ENCODE measurements around the gene CDH26. TPM values are rescaled to one million over a fixed set of nuclear protein-coding genes. Genes with fewer than 3 reads are reported as not detected.

CDH26 gene
- total RNA-seq, 2 experiments from 2014 or later: 0.19 to 0.36 TPM

GRCh38 chr20:60063739-60064380 is 105.6 kb downstream of the CDH26 start:
- no peak overlapping the region for H3K27ac ChIP-seq (ENCODE audit: low read depth, low read length, poor library complexity, severe bottlenecking)
- TF ChIP-seq, protein P1, sequence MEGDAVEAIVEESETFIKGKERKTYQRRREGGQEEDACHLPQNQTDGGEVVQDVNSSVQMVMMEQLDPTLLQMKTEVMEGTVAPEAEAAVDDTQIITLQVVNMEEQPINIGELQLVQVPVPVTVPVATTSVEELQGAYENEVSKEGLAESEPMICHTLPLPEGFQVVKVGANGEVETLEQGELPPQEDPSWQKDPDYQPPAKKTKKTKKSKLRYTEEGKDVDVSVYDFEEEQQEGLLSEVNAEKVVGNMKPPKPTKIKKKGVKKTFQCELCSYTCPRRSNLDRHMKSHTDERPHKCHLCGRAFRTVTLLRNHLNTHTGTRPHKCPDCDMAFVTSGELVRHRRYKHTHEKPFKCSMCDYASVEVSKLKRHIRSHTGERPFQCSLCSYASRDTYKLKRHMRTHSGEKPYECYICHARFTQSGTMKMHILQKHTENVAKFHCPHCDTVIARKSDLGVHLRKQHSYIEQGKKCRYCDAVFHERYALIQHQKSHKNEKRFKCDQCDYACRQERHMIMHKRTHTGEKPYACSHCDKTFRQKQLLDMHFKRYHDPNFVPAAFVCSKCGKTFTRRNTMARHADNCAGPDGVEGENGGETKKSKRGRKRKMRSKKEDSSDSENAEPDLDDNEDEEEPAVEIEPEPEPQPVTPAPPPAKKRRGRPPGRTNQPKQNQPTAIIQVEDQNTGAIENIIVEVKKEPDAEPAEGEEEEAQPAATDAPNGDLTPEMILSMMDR (conservative IDR thresholded peaks at IDR 0.05; ENCODE audit: low read length): no peak
- no peak for TF ChIP-seq EZH2phosphoT487 (IDR thresholded peaks at IDR 0.05; ENCODE audit: borderline replicate concordance, low read depth, low read length)
- H3K9me2 ChIP-seq (ENCODE audit: insufficient read depth, low read length): no peaks in the 10 kb centered on the region
- H3K79me2 ChIP-seq (ENCODE audit: insufficient read depth, low read depth, low read length): no peaks in the 10 kb centered on the region
- no peak overlapping the region for H2AFZ ChIP-seq (ENCODE audit: low read length)
- H3K4me1 ChIP-seq (ENCODE audit: insufficient read depth, low read length, poor library complexity, severe bottlenecking): no peaks in the 10 kb centered on the region
- intact Hi-C loops (cut with micrococcal nuclease; ENCODE audit: unreplicated experiment): no loop called here
- H3K4me3 ChIP-seq (ENCODE audit: low read depth, low read length, poor library complexity, severe bottlenecking): no peak overlapping the region
- no peaks in the 10 kb centered on the region for H3K36me3 ChIP-seq (ENCODE audit: insufficient read depth, low read length)
- H3K4me2 ChIP-seq (ENCODE audit: low read length): no peak overlapping the region
- no TSS peak for BruUV-seq (replicated peaks)
- ChIA-PET CTCF (ENCODE audit: unreplicated experiment) (no interaction called here), POLR2A (no interaction called here)
- no peak for DNase-seq (ENCODE audit: low spot score)
- no peaks in the 10 kb centered on the region for H3K9me3 ChIP-seq (ENCODE audit: low read length)
- H4K20me1 ChIP-seq (ENCODE audit: insufficient read depth, low read length): no peaks in the 10 kb centered on the region

Other genes with a start within 250 kb of the CDH26 start
- gene SYCP2, start 24.8 kb upstream of the CDH26 start, total RNA-seq (2014; rRNA removed; shearing (Covaris generic)): 0.36 and 0.38 TPM in 2 replicates
- 0.19 and 0.22 TPM in 2 replicates for gene SYCP2, start 24.8 kb upstream of the CDH26 start, total RNA-seq (2022)
- 3.2 and 4.5 TPM in 2 replicates for gene PPP1R3D, start 18.1 kb upstream of the CDH26 start, total RNA-seq (2014; rRNA removed; shearing (Covaris generic))
- 4.9 and 5.1 TPM in 2 replicates for gene PPP1R3D, start 18.1 kb upstream of the CDH26 start, total RNA-seq (2022)
- gene FAM217B, start 18.0 kb upstream of the CDH26 start, total RNA-seq (2014; rRNA removed; shearing (Covaris generic)): 16.1 and 18.0 TPM in 2 replicates
- gene FAM217B, start 18.0 kb upstream of the CDH26 start, total RNA-seq (2022): 26.2 and 28.3 TPM in 2 replicates

All from OCI-LY7 (cell line).